Measurements from ENCODE around the gene CCNK.

CCNK gene

GRCh38 chr14:99502989-99503421 is 21.8 kb downstream of the CCNK start:
- TF ChIP-seq MAX (IDR thresholded peaks at IDR 0.05; ENCODE audit: low read depth, low read length) (no peak), CTCF (IDR thresholded peaks at IDR 0.05; ENCODE audit: low read depth, low read length) (no peak), MYC (IDR thresholded peaks at IDR 0.05; ENCODE audit: low read depth, low read length) (no peak), POLR2A (IDR thresholded peaks at IDR 0.05; ENCODE audit: extremely low read depth, insufficient read length) (no peak)
- DNase-seq (ENCODE audit: low read depth), result no peak
- H3K4me3 ChIP-seq (ENCODE audit: low read depth, low read length), result no peak overlapping the region

- no peak for DNase-seq (ENCODE audit: low read depth)
- TF ChIP-seq CTCF (IDR thresholded peaks at IDR 0.05; ENCODE audit: low read depth, low read length) (no peak), POLR2A (IDR thresholded peaks at IDR 0.05; ENCODE audit: extremely low read depth, insufficient read length) (no peak), MYC (IDR thresholded peaks at IDR 0.05; ENCODE audit: low read depth, low read length) (no peak), MAX (IDR thresholded peaks at IDR 0.05; ENCODE audit: low read depth, low read length) (no peak)
- H3K4me3 ChIP-seq (ENCODE audit: low read depth, low read length), result no peak overlapping the region
Measured at GRCh38 chr14:99503848-99504453, 22.7 kb downstream of the CCNK start.

DNA sequence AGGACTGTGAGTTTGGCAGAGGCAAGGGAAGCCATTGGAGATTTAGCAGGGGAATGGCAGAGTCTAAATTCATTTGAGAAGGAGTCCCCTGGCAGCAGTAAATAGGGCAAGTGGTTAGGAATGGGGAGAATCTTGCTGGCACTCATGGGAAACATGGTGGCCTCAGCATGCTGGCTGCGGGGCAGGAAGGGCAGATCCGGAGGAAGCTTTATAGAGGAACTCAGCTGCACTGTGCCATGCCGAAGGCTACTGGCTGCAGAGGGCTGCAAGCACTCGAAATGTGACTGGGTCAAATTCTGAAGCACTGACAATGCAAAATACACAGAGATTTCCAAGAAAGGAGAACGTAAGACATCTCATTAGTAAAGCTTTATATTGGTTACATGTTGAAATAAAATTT is 23.9 kb downstream of the CCNK start:
- no peak for DNase-seq (ENCODE audit: low read depth)
- H3K4me3 ChIP-seq (ENCODE audit: low read depth, low read length), result no peak overlapping the region
- TF ChIP-seq CTCF (IDR thresholded peaks at IDR 0.05; ENCODE audit: low read depth, low read length) (no peak), MYC (IDR thresholded peaks at IDR 0.05; ENCODE audit: low read depth, low read length) (no peak), MAX (IDR thresholded peaks at IDR 0.05; ENCODE audit: low read depth, low read length) (no peak), POLR2A (IDR thresholded peaks at IDR 0.05; ENCODE audit: extremely low read depth, insufficient read length) (no peak)

DNA sequence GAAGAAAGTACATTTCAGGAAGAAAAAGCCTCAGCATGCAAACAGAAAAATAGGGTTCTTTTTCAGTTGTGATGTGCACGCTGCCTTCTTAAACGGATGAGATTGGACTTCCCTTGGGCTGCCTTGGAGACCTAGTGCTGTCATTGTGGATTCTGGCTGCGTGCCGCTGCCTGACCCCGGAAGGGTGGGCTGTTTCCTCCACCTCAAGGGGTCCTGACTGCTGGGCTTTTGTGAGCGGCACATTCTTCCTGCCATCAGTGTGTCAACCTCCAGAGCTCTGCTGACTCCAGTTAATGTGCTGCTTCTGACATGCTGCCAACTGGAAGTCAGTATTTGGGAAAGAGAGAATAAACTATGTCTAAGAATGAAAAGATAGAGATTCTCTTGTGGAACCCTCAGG is 25.1 kb downstream of the CCNK start:
- H3K4me3 ChIP-seq (ENCODE audit: low read depth, low read length), result no peak overlapping the region
- no peak for TF ChIP-seq MAX (IDR thresholded peaks at IDR 0.05; ENCODE audit: low read depth, low read length)
- TF ChIP-seq CTCF (IDR thresholded peaks at IDR 0.05; ENCODE audit: low read depth, low read length), result no peak
- no peak for TF ChIP-seq MYC (IDR thresholded peaks at IDR 0.05; ENCODE audit: low read depth, low read length)
- no peak for TF ChIP-seq POLR2A (IDR thresholded peaks at IDR 0.05; ENCODE audit: extremely low read depth, insufficient read length)
- DNase-seq (ENCODE audit: low read depth), result no peak

DNA sequence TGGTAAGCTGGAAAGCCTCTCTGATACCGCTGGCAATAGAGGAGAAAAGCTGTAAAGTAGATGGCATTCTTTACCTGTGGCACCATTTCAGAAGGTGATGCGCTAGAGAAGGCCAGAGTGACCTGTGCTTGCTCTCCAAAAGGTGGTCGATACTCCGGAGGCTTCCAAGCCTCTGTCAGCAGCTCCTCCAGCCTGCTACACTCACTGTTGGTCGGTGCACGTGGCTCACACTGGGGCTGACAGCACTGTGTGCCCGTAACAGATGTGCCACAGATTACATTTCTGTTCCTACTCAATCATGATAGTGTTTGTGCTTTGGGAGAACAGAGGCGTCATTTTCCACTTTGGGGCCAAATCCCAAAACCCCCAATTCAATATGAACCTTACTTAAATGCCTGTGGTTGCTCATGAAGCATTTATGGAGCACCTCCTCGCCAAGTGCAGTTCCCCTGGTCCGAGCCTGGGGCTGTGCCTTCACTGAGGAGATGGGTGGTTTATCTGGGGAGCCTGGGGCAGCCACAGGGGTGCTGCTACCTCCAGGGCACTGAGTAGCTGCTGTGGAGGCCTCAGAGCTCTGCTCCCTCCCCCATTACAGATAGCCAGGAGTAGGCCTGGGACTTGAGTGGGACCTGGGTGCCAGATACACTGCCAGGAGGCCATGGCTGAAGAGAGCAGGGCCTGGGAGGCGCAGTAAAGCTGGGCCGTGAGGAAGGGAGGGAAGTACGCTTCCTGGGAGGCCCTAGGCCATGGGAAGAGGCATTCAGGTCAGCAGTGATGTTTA is 26.8 kb downstream of the CCNK start:
- no peak overlapping the region for H3K4me3 ChIP-seq (ENCODE audit: low read depth, low read length)
- DNase-seq (ENCODE audit: low read depth), result no peak
- TF ChIP-seq CTCF (IDR thresholded peaks at IDR 0.05; ENCODE audit: low read depth, low read length) (no peak), MAX (IDR thresholded peaks at IDR 0.05; ENCODE audit: low read depth, low read length) (no peak), POLR2A (IDR thresholded peaks at IDR 0.05; ENCODE audit: extremely low read depth, insufficient read length) (no peak), MYC (IDR thresholded peaks at IDR 0.05; ENCODE audit: low read depth, low read length) (no peak)

Measured in NB4 (cell line).